Panc1 (cell line): ENCODE data around the gene CYP1B1. TPM values are rescaled to one million over a fixed set of nuclear protein-coding genes. Genes with fewer than 3 reads are reported as not detected.

Experiments
- ATAC-seq: fragments of 200-7000 bp; cut with Tn5 transposase; 2 replicates; pipeline ENCODE4 v1.9.1; 2020; ENCODE audit warnings: mild to moderate bottlenecking, moderate library complexity
- BruUV-seq: library from RNA; stranded (reverse); fragments of 400-500 nt; replicated peaks from 2 replicates; lab custom pipeline; 2021; lab: Mats Ljungman, UMichigan
- CTCF ChIA-PET: fragments of 300-600 bp; sonication (Branson Sonifier 250); formaldehyde crosslinking; loops from one replicate; lab custom pipeline; 2022; ENCODE audit warnings: antibody characterized with exemption; lab: Charles Lee
- POLR2A ChIA-PET: fragments of 300-600 bp; sonication (Branson Sonifier 250); formaldehyde crosslinking; loops from one replicate; lab custom pipeline; 2022; ENCODE audit warnings: antibody characterized with exemption; lab: Charles Lee
- DNase-seq: peaks from one replicate; pipeline ENCODE4 v3.0.0-alpha.2; 2010; ENCODE audit warnings: low read depth, low spot score
- H3K27ac ChIP-seq: 2 replicates; pipeline ENCODE4 v1.5.1; 2011; ENCODE audit warnings: mild to moderate bottlenecking, low read length, inconsistent platforms
- H3K27me3 ChIP-seq: fragments of 200-500 bp; sonication (Bioruptor generic); 2 replicates; pipeline ENCODE4 v1.6.0; 2014; ENCODE audit warnings: low read length, inconsistent platforms; ENCODE audit not compliant: control insufficient read depth, insufficient read depth
- H3K36me3 ChIP-seq: fragments of 200-500 bp; sonication (Bioruptor generic); 2 replicates; pipeline ENCODE4 v1.5.1; 2014; ENCODE audit warnings: inconsistent platforms, mild to moderate bottlenecking, low read length, moderate library complexity; ENCODE audit not compliant: control insufficient read depth, insufficient read depth
- H3K4me1 ChIP-seq: 2 replicates; pipeline ENCODE4 v1.5.1; 2011; ENCODE audit warnings: inconsistent platforms, mild to moderate bottlenecking, low read length, moderate library complexity; ENCODE audit not compliant: control insufficient read depth, insufficient read depth
- H3K4me3 ChIP-seq, 2 experiments: 2 replicates each; pipeline ENCODE4 v1.5.1; 2011 to 2012; ENCODE audit warnings: low read depth in 2 of 2, low read length in 2 of 2, mild to moderate bottlenecking in 2 of 2, inconsistent platforms in 1 of 2, moderate library complexity in 1 of 2
- H3K9me3 ChIP-seq: fragments of 200-500 bp; sonication (Bioruptor generic); 2 replicates; pipeline ENCODE4 v1.5.1; 2014; ENCODE audit warnings: low read depth, mild to moderate bottlenecking, inconsistent platforms, low read length, moderate library complexity; ENCODE audit not compliant: control insufficient read depth, insufficient read depth
- CTCF ChIP-seq: fragments of 450-650 bp; IDR thresholded peaks from 2 replicates; pipeline ENCODE4 v1.5.1; 2017; ENCODE audit warnings: mild to moderate bottlenecking
- POLR2AphosphoS5 ChIP-seq: IDR thresholded peaks from 2 replicates; pipeline ENCODE4 v1.6.1; 2012; ENCODE audit warnings: mild to moderate bottlenecking, low read depth, low read length, moderate library complexity
- REST ChIP-seq, 2 experiments: IDR thresholded peaks; 2 replicates each; pipeline ENCODE4 v1.6.1; 2011 to 2012; ENCODE audit warnings: low read depth in 2 of 2, control low read depth in 1 of 2, low read length in 1 of 2, mild to moderate bottlenecking in 1 of 2, moderate library complexity in 1 of 2; ENCODE audit not compliant: insufficient read depth in 1 of 2
- SIN3A ChIP-seq: IDR thresholded peaks from 2 replicates; pipeline ENCODE4 v1.6.1; 2012; ENCODE audit warnings: low read depth, mild to moderate bottlenecking, low read length, moderate library complexity, borderline replicate concordance; ENCODE audit not compliant: insufficient read depth
- TCF7L2 ChIP-seq: IDR thresholded peaks from 2 replicates; pipeline ENCODE4 v1.6.1; 2011; ENCODE audit warnings: mild to moderate bottlenecking, low read depth, low read length, inconsistent platforms
- in situ Hi-C: cut with HindIII; loops from 2 replicates; pipeline ENCODE4 v1.10.0; 2016; ENCODE audit warnings: low sequenced_read_pairs, low pct_unique_long_range_greater_than_20kb
- intact Hi-C: fragments of 100-400 bp; cut with micrococcal nuclease; formaldehyde crosslinking; loops from one replicate; pipeline ENCODE4 v1.10.0; 2022; ENCODE audit not compliant: unreplicated experiment
- total RNA-seq: library from RNA; stranded (reverse); gene quantifications from one replicate; pipeline ENCODE4 v1.2.1, GENCODE V29; 2021; ENCODE audit not compliant: unreplicated experiment

The CYP1B1 gene
- total RNA-seq, 1 experiment from 2014 or later = 86.7 TPM

- no peaks in the 10 kb centered on the region for H3K27me3 ChIP-seq
- in situ Hi-C loops = no loop called here
- TF ChIP-seq SIN3A (0 out of 2 replicates have a peak, but pooled peaks have one; percentile 9), TCF7L2 (no peak)
Observed at GRCh38 chr2:38073211-38074057, 2.5 kb downstream of the CYP1B1 start.

GRCh38 chr2:38070438-38070837 lies 5.5 kb downstream of the CYP1B1 start:
- CTCF ChIA-PET = no interaction called here
- Histone ChIP-seq H3K9me3 (no peaks in the 10 kb centered on the region), H3K36me3 (peaks cover 18% of the 10 kb centered on the region; the same call in 1 of the 2 replicates), H3K27ac (peak overlapping the region; percentile 92), H3K27me3 (no peaks in the 10 kb centered on the region), H3K4me3 (peak overlapping the region; percentile 58 to 77), H3K4me1 (peaks cover 45% of the 10 kb centered on the region)
- intact Hi-C loops (no loop called here), in situ Hi-C loops (no loop called here)
- no TSS peak for BruUV-seq
- no peak for DNase-seq
- no peak for ATAC-seq
- TF ChIP-seq POLR2AphosphoS5 (no peak), REST (IDR thresholded peaks at IDR 0.05; ENCODE audit: insufficient read depth in 1 of 2, low read depth in 2 of 2, low read length in 1 of 2) (no peak), TCF7L2 (no peak), SIN3A (no peak), CTCF (no peak)
- POLR2A ChIA-PET = no interaction called here

More at GRCh38 chr2:38073211-38074057, 2.5 kb downstream of the CYP1B1 start:
- intact Hi-C loops = no loop called here
- Histone ChIP-seq H3K36me3 (peaks cover 9% of the 10 kb centered on the region; the same call in 1 of the 2 replicates), H3K4me1 (peaks cover 41% of the 10 kb centered on the region), H3K27ac (peak overlapping the region; percentile 92), H3K9me3 (no peaks in the 10 kb centered on the region), H3K4me3 (peak overlapping the region; percentile 58 to 77)
- no peak for ATAC-seq
- ChIA-PET POLR2A (no interaction called here), CTCF (no interaction called here)
- no TSS peak for BruUV-seq
- no peak for DNase-seq
